Memory B cell (primary cell): ENCODE measurements around the gene RNF141.
A peak's percentile ranks its signal among the peaks of the same experiment; 100 is the strongest.

ENCODE experiments used
- ATAC-seq: fragments of 150-1000 bp; cut with Tn5 transposase; 2 replicates; pipeline ENCODE4 v1.10.0; 2021; ENCODE audit warnings: low read depth, mild to moderate bottlenecking, moderate library complexity
- DNase-seq, 2 donors: peaks; one replicate each; pipeline ENCODE4 v3.0.0; 2022; ENCODE audit warnings: low spot score in 2 of 2
- H3K27ac Mint-ChIP-seq: one replicate; pipeline ENCODE4 v1.8.0; 2022; ENCODE audit warnings: mild to moderate bottlenecking, moderate library complexity, mixed read lengths
- H3K27me3 Mint-ChIP-seq: one replicate; pipeline ENCODE4 v1.8.0; 2022; ENCODE audit warnings: mixed read lengths
- H3K36me3 Mint-ChIP-seq: one replicate; pipeline ENCODE4 v1.8.0; 2022; ENCODE audit warnings: mild to moderate bottlenecking, mixed read lengths
- H3K4me1 Mint-ChIP-seq: one replicate; pipeline ENCODE4 v1.8.0; 2022; ENCODE audit warnings: mixed read lengths
- H3K4me3 Mint-ChIP-seq: one replicate; pipeline ENCODE4 v1.8.0; 2022; ENCODE audit warnings: mild to moderate bottlenecking, moderate library complexity, mixed read lengths
- H3K9me3 Mint-ChIP-seq: one replicate; pipeline ENCODE4 v1.8.0; 2022; ENCODE audit warnings: mixed read lengths

Gene RNF141

DNA sequence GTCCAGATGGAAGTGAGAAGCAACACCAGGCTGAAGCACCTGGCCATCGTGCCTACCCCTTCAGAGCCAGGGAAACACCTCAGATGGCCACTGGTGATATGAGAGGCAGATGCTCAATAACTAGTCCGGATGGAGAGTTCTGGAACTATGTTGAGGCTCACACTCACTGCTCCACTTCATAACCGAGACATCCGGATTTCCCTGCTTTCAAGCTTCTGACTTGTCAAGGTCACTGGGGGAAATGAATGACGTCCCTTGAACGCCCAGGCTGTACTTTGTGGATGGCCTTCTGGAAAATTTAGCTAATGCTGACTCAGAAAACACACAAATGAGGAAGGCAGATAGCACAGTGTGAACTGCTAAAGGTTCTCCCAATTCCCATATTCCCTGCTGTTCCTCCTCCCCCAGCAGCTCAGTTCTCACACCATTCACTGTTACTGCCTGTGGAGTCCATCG is 27.5 kb upstream of the RNF141 start, which contains the start of gene LYVE1:
LYVE1 (minus strand) TSS at position 180 of the 456 bp plus-strand sequence; CDS start at position 47, 133 bp downstream.
- Mint-ChIP-seq H3K9me3 (no peaks in the 10 kb centered on the region), H3K27ac (peak within 1 kb of the TSS; percentile 4), H3K4me1 (peaks cover 43% of the 10 kb centered on the region), H3K4me3 (no peak within 1 kb of the TSS), H3K27me3 (no peaks in the 10 kb centered on the region), H3K36me3 (peaks cover 11% of the 10 kb centered on the region)
- ATAC-seq = no peak
- no peak for DNase-seq

DNA sequence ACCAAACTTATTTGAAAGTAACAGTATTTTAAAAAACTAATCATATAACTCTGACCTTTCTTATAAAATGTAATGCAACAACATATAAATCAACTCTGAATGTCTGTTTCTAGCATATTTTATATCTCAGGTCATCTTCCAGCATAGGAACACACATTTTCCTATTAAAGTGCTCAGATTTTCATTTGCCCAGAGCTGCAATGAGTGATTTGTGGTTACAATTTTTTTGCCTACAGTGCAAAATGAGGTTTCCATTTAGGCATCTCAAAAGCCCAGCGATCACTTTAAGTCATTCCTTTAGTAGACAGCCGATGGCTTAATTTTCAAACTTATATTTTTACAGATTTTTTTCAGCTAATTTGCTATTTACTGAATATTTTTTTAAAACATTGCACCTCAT is 26.5 kb upstream of the RNF141 start:
- Mint-ChIP-seq H3K4me3 (no peak overlapping the region), H3K9me3 (no peaks in the 10 kb centered on the region), H3K4me1 (peaks cover 39% of the 10 kb centered on the region), H3K27me3 (no peaks in the 10 kb centered on the region), H3K36me3 (peaks cover 12% of the 10 kb centered on the region), H3K27ac (no peak overlapping the region)
- ATAC-seq = no peak
- no peak for DNase-seq

DNA sequence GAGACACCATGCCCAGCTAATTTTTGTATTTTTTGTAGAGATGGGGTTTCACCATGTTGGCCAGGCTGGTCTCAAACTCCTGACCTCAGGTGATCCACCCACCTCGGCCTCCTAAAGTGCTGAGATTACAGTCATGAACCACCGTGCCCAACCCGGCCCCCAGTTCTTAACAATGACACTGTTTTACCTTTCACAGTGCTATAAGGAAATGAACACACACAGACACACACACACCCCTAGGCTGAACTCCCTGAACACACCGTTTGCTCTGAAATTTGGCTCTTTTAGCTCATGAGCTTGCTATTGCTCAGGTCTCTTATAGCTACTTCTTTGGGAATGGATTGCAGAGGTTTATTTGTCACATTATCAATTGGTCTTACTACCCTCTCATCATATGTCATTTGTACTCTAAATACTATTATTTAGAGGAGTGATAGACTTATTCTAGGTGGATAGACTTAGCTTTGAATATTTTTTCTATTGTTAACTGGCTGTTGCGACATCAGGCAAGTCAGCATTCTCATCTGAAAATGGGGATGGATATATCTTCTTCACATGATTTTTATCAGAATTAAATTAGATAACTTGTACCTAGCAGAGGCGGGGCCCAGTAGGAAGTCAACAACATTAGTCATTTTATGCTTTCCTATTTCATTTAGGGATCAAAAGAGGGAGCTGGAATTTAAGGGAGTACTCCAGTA is 25.4 kb upstream of the RNF141 start:
- Mint-ChIP-seq H3K9me3 (no peaks in the 10 kb centered on the region), H3K4me3 (no peak overlapping the region), H3K36me3 (peaks cover 11% of the 10 kb centered on the region), H3K4me1 (peaks cover 39% of the 10 kb centered on the region), H3K27ac (no peak overlapping the region), H3K27me3 (no peaks in the 10 kb centered on the region)
- ATAC-seq (no peak), DNase-seq (no peak)

DNA sequence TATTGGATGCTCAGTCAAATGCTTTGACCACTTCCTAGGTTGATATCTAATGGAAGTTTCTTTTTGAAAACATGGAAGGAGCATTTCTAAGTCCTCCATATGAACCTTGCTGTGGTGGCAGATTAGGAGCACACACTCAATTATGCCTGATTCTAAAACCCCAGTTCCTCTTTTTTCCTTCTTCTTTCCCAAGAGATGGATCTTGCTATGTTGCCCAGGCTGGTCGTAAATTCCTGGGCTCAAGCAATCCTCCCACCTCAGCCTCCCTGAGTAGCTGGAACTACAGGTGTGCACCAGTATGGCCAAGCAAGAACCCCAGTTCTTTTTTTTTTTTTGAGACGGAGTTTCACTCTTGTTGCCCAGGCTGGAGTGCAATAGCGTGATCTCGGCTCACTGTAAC is 24.5 kb upstream of the RNF141 start:
- H3K27ac Mint-ChIP-seq = peak overlapping the region; percentile 65
- H3K9me3 Mint-ChIP-seq = no peaks in the 10 kb centered on the region
- no peaks in the 10 kb centered on the region for H3K27me3 Mint-ChIP-seq
- peak overlapping the region; percentile 41 for H3K4me3 Mint-ChIP-seq
- ATAC-seq = no peak
- peaks cover 13% of the 10 kb centered on the region for H3K36me3 Mint-ChIP-seq
- DNase-seq = no peak
- H3K4me1 Mint-ChIP-seq = peaks cover 47% of the 10 kb centered on the region

DNA sequence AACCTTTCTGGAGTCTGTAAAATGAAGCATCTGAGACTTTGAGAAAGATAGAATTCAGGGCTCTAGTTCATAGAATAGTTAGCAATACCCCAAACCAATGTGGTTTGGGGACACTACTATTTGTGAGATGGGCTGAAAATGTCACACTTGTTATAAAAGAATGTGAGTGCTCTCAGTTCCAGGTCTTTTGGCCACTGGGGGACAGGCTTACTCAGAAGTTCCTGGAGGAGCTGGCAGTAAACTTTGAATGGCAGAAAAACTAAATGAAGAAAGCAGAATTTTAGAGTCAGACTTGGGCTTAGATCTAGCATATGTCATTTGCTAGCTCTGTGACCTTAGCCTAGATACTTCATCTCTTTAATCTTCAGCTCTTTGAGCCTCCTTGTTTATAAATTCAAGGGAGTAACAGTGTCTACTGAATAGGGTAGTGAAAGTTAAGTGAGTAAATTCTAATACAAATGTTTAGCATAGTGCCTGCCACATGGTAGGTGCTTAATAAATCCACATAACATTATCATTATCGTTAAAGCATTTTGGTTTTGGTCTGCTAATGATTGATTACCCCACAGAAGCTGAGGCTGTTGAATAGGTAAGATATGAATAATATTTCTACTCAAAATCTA is 23.8 kb upstream of the RNF141 start:
- H3K9me3 Mint-ChIP-seq = no peaks in the 10 kb centered on the region
- DNase-seq = no peak
- H3K4me1 Mint-ChIP-seq = peaks cover 50% of the 10 kb centered on the region
- peaks cover 13% of the 10 kb centered on the region for H3K36me3 Mint-ChIP-seq
- no peaks in the 10 kb centered on the region for H3K27me3 Mint-ChIP-seq
- H3K4me3 Mint-ChIP-seq = no peak overlapping the region
- ATAC-seq = peak; percentile 63
- peak overlapping the region; percentile 45 for H3K27ac Mint-ChIP-seq

DNA sequence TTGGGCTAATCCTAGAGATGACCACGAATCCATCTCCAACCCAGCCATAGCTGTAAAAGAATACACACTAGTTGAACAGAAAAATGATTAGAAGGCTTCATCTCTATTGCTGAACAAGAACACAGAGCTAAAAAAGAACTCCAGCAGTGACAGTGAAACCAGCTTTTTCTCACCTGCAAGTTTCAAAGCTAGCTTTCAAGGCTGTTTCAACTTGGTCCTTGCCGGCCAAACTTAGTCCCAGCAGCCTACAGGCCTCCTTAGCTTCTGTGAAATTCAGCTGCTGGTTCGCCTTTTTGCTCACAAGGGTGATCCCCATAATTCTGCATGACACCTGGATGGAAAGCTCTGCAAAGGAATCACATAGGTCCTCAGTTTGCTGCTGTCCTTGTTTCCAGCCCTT is 23.0 kb upstream of the RNF141 start:
- H3K36me3 Mint-ChIP-seq = peaks cover 14% of the 10 kb centered on the region
- H3K4me1 Mint-ChIP-seq = peaks cover 53% of the 10 kb centered on the region
- no peak for DNase-seq
- no peak for ATAC-seq
- H3K9me3 Mint-ChIP-seq = no peaks in the 10 kb centered on the region
- no peak overlapping the region for H3K4me3 Mint-ChIP-seq
- peak overlapping the region; percentile 45 for H3K27ac Mint-ChIP-seq
- no peaks in the 10 kb centered on the region for H3K27me3 Mint-ChIP-seq

DNA sequence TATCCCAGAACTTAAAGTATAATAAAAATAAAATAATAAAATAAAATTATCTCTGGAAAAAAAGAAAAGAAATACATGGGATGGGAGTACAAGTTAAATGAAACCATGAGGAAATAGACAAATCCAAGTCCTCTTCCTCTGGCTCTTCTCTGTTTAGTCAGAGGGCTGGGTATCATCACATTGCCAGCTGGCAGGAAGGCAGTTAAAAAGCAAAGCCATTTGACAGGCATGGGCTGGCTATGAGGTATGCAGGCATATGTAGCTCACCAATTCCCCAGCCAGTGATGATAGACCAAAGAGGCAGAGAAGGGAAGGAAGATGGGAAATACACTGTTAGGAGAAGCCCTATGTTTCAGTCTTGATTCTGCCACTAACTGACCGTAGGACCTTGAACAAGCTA is 21.0 kb upstream of the RNF141 start:
- Mint-ChIP-seq H3K9me3 (no peaks in the 10 kb centered on the region), H3K27me3 (no peaks in the 10 kb centered on the region), H3K36me3 (peaks cover 10% of the 10 kb centered on the region), H3K4me1 (peaks cover 49% of the 10 kb centered on the region), H3K27ac (no peak overlapping the region), H3K4me3 (no peak overlapping the region)
- DNase-seq (no peak), ATAC-seq (no peak)

DNA sequence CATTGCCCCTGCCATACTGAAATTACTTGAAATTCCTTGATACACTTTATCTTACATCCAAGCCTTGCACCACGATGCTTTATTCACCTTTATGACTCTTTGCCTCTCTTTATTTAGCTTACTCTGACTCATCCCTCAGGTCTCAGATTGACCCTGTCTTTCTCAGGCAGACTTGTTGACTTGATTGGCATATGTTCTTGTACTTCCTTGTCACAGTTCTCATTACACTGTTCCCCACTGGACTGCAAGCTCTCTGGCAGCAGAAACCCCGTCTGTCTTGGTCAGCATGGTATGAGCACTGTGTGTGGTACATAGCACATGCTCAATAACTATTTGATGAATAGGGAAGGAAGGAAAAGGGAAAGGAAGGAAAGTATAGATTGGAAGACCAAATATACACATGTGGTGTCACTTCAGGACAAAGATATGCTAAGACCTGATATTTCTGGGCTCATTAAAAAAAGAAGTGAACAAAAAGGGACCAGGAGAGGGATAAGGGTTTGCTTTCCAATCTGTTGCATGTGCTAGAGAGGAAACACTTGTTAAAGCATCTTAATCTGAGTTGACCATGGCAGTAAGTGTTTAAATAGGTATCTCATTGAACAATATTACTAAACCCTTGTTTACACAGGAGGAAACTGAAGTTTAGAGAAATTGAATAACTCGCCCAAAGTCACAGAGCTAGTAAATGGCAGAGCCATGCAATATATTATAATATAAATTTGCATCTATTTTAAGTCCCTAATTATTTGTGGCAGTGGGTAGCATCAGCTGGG is 20.2 kb upstream of the RNF141 start:
- ATAC-seq = no peak
- peaks cover 10% of the 10 kb centered on the region for H3K36me3 Mint-ChIP-seq

GRCh38 chr11:10558288-10558687 is 17.3 kb upstream of the RNF141 start:
- no peak overlapping the region for H3K4me3 Mint-ChIP-seq
- H3K27ac Mint-ChIP-seq = no peak overlapping the region
- H3K27me3 Mint-ChIP-seq = no peaks in the 10 kb centered on the region
- H3K4me1 Mint-ChIP-seq = peaks cover 35% of the 10 kb centered on the region
- H3K9me3 Mint-ChIP-seq = no peaks in the 10 kb centered on the region
- peaks cover 11% of the 10 kb centered on the region for H3K36me3 Mint-ChIP-seq
- DNase-seq (no peak), ATAC-seq (no peak)

More for the DNA sequence above, 20.2 kb upstream of the RNF141 start:
- no peak for DNase-seq
- Mint-ChIP-seq H3K4me3 (no peak overlapping the region), H3K27ac (peak overlapping the region; percentile 18), H3K9me3 (no peaks in the 10 kb centered on the region), H3K4me1 (peaks cover 51% of the 10 kb centered on the region), H3K27me3 (no peaks in the 10 kb centered on the region)

GRCh38 chr11:10556590-10556989 is 15.6 kb upstream of the RNF141 start:
- Mint-ChIP-seq H3K27ac (no peak overlapping the region), H3K9me3 (peaks cover under 1% of the 10 kb centered on the region), H3K4me1 (peaks cover 30% of the 10 kb centered on the region), H3K36me3 (peaks cover 13% of the 10 kb centered on the region), H3K4me3 (no peak overlapping the region), H3K27me3 (no peaks in the 10 kb centered on the region)
- DNase-seq (no peak), ATAC-seq (no peak)

- ATAC-seq = no peak
- peaks cover 21% of the 10 kb centered on the region for H3K4me1 Mint-ChIP-seq
- no peak for DNase-seq
- peaks cover 16% of the 10 kb centered on the region for H3K36me3 Mint-ChIP-seq
- no peak overlapping the region for H3K27ac Mint-ChIP-seq
- peaks cover 4% of the 10 kb centered on the region for H3K9me3 Mint-ChIP-seq
- H3K4me3 Mint-ChIP-seq = no peak overlapping the region
- H3K27me3 Mint-ChIP-seq = no peaks in the 10 kb centered on the region
These were observed 10.9 kb upstream of the RNF141 start for GRCh38 chr11:10551845-10552352.

- H3K27me3 Mint-ChIP-seq = no peaks in the 10 kb centered on the region
- no peak for DNase-seq
- ATAC-seq = no peak
- peaks cover 16% of the 10 kb centered on the region for H3K36me3 Mint-ChIP-seq
- H3K27ac Mint-ChIP-seq = no peak overlapping the region
- H3K9me3 Mint-ChIP-seq = peaks cover 4% of the 10 kb centered on the region
- peaks cover 17% of the 10 kb centered on the region for H3K4me1 Mint-ChIP-seq
- H3K4me3 Mint-ChIP-seq = no peak overlapping the region
These were observed 10.3 kb upstream of the RNF141 start for GRCh38 chr11:10551290-10551592.

- DNase-seq (no peak), ATAC-seq (no peak)
- Mint-ChIP-seq H3K4me3 (no peak overlapping the region), H3K9me3 (peaks cover 4% of the 10 kb centered on the region), H3K27me3 (no peaks in the 10 kb centered on the region), H3K4me1 (peaks cover 19% of the 10 kb centered on the region), H3K27ac (no peak overlapping the region), H3K36me3 (peaks cover 16% of the 10 kb centered on the region)
These were observed 9.7 kb upstream of the RNF141 start for GRCh38 chr11:10550503-10551289.
